HG03520 (cell line): Measurements from ENCODE around the gene C19orf85.

Experiments
- ATAC-seq: cut with Tn5 transposase; IDR thresholded peaks from one replicate; pipeline ENCODE4 v1.9.1; 2021; ENCODE audit warnings: mild to moderate bottlenecking, moderate library complexity; ENCODE audit not compliant: unreplicated experiment

C19orf85 gene

GRCh38 chr19:55478364-55478763 lies 13.8 kb upstream of the C19orf85 start:
- ATAC-seq, result no peak

- ATAC-seq, result no peak
These were observed 13.4 kb upstream of the C19orf85 start for GRCh38 chr19:55477905-55478304.

- ATAC-seq, result peak; percentile 84
These were observed 11.7 kb upstream of the C19orf85 start, which contains the start of gene ZNF628 for GRCh38 chr19:55476100-55476775. Gene ZNF628, plus strand, starts transcription at chr19:55476617. Its CDS starts 3,294 bp downstream, at chr19:55479911.

- ATAC-seq, result no peak
These were observed 10.0 kb upstream of the C19orf85 start for GRCh38 chr19:55474269-55475265.

- ATAC-seq, result no peak
These were observed 8.9 kb upstream of the C19orf85 start for GRCh38 chr19:55473225-55474012.

GRCh38 chr19:55472463-55472862 lies 7.9 kb upstream of the C19orf85 start:
- ATAC-seq, result no peak

GRCh38 chr19:55471266-55471665 lies 6.7 kb upstream of the C19orf85 start:
- no peak for ATAC-seq

GRCh38 chr19:55468054-55468393 lies 3.5 kb upstream of the C19orf85 start:
- no peak for ATAC-seq

- ATAC-seq, result peak; percentile 58
These were observed 2.9 kb upstream of the C19orf85 start for GRCh38 chr19:55467236-55468053.

GRCh38 chr19:55466241-55466614 lies 1.7 kb upstream of the C19orf85 start:
- ATAC-seq, result no peak

- no peak for ATAC-seq
These were observed 1.1 kb upstream of the C19orf85 start for GRCh38 chr19:55465460-55466240.

GRCh38 chr19:55464039-55464661 lies 401 bp downstream of the C19orf85 start:
- no peak for ATAC-seq

GRCh38 chr19:55463583-55464031 lies 944 bp downstream of the C19orf85 start:
- no peak for ATAC-seq

- no peak for ATAC-seq
These were observed 1.8 kb downstream of the C19orf85 start for GRCh38 chr19:55462722-55463121.

GRCh38 chr19:55461974-55462626 lies 2.5 kb downstream of the C19orf85 start:
- no peak for ATAC-seq

- ATAC-seq, result peak; percentile 91
These were observed 3.1 kb downstream of the C19orf85 start, which contains the start of gene ISOC2 for GRCh38 chr19:55461259-55461973. Gene ISOC2, minus strand, starts transcription at chr19:55461642. Its CDS starts 5,156 bp downstream, at chr19:55456486.

- no peak for ATAC-seq
These were observed 3.8 kb downstream of the C19orf85 start for GRCh38 chr19:55460670-55461258.
